SU-DHL-6 (cell line): ENCODE data around the gene UBE3C.

Experiments
- EZH2phosphoT487 ChIP-seq: fragments of 200-600 bp; sonication (generic), shearing (Covaris generic); conservative IDR thresholded peaks from 2 replicates; pipeline ENCODE4 v1.6.1; 2018; ENCODE audit warnings: mild to moderate bottlenecking, antibody characterized with exemption, low read length, moderate library complexity, mixed read lengths
- TF ChIP-seq, protein P1 (sequence below): fragments of 200-600 bp; sonication (generic); IDR thresholded peaks from one replicate; pipeline ENCODE4 v1.5.1; 2017; ENCODE audit warnings: antibody characterized with exemption, mild to moderate bottlenecking, low read length, moderate library complexity; ENCODE audit not compliant: insufficient read depth, poor library complexity, severe bottlenecking

DNA sequence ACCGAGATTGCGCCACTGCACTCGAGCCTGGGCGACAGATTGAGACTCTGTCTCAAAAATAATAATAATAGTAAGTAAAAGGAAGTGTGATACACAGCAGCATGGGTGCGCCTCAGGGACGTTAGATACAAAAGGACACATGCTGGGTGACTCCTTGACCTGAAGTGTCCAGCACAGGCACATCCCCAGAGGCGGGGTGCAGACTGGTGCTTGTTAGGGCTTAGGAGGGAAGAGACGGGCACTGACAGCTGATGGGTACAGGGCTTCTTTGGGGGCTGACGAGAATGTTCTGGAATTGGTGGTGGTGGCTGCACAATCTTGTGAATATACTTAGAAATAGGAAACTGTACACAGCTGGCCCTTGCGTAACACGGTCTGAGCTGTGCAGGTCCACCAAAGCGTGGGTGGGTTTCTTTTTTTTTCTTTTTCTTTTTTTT lies 136.3 kb downstream of the UBE3C start:
- TF ChIP-seq, protein P1, sequence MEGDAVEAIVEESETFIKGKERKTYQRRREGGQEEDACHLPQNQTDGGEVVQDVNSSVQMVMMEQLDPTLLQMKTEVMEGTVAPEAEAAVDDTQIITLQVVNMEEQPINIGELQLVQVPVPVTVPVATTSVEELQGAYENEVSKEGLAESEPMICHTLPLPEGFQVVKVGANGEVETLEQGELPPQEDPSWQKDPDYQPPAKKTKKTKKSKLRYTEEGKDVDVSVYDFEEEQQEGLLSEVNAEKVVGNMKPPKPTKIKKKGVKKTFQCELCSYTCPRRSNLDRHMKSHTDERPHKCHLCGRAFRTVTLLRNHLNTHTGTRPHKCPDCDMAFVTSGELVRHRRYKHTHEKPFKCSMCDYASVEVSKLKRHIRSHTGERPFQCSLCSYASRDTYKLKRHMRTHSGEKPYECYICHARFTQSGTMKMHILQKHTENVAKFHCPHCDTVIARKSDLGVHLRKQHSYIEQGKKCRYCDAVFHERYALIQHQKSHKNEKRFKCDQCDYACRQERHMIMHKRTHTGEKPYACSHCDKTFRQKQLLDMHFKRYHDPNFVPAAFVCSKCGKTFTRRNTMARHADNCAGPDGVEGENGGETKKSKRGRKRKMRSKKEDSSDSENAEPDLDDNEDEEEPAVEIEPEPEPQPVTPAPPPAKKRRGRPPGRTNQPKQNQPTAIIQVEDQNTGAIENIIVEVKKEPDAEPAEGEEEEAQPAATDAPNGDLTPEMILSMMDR, result no peak
- TF ChIP-seq EZH2phosphoT487, result no peak
